Astrocyte of the cerebellum (primary cell): ENCODE data around the gene CFAP97D2.

Experiments used
- DNase-seq: peaks from one replicate; pipeline ENCODE4 v3.0.0-alpha.2; 2011; ENCODE audit warnings: low read depth
- H3K4me3 ChIP-seq: 2 replicates; pipeline ENCODE4 v1.5.1; 2011; ENCODE audit warnings: mild to moderate bottlenecking, low read depth, low read length, moderate library complexity
- in situ Hi-C: cut with HindIII; loops from 2 replicates; pipeline ENCODE4 v1.10.0; 2017; ENCODE audit warnings: low sequenced_read_pairs
- TF ChIP-seq, protein P1 (sequence below): IDR thresholded peaks from 2 replicates; pipeline ENCODE4 v1.5.1; 2012; ENCODE audit warnings: low read length, low read depth, moderate library complexity, mild to moderate bottlenecking; ENCODE audit errors: missing control alignments

Gene CFAP97D2

DNA sequence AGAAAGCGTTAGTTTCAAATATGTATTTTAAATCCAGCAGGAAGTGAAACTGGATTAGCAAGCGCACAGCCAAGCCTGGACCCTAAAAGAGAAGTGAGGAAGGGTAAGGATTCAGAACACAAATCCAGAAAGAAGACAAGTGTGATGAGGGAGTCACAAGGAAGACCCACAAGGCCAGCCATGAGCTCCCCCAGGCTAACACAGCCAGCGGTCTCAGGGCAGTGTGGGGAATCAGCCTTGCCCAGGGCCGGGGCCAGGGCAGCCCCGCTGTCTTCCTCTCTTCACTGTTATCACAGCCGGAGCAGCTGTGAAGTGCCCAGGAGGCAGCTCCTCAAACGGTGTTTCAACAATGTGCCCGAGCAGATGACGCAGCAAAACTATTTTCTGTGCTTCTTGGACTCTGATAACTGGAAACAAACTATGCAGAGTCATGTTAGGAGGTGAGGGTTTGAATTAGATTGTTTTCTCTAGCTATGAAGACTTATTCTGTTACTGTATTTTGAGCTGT, 43.5 kb downstream of the CFAP97D2 start:
- DNase-seq: no peak
- TF ChIP-seq, protein P1, sequence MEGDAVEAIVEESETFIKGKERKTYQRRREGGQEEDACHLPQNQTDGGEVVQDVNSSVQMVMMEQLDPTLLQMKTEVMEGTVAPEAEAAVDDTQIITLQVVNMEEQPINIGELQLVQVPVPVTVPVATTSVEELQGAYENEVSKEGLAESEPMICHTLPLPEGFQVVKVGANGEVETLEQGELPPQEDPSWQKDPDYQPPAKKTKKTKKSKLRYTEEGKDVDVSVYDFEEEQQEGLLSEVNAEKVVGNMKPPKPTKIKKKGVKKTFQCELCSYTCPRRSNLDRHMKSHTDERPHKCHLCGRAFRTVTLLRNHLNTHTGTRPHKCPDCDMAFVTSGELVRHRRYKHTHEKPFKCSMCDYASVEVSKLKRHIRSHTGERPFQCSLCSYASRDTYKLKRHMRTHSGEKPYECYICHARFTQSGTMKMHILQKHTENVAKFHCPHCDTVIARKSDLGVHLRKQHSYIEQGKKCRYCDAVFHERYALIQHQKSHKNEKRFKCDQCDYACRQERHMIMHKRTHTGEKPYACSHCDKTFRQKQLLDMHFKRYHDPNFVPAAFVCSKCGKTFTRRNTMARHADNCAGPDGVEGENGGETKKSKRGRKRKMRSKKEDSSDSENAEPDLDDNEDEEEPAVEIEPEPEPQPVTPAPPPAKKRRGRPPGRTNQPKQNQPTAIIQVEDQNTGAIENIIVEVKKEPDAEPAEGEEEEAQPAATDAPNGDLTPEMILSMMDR: no peak
- in situ Hi-C loops: no loop called here
- H3K4me3 ChIP-seq: no peak overlapping the region

DNA sequence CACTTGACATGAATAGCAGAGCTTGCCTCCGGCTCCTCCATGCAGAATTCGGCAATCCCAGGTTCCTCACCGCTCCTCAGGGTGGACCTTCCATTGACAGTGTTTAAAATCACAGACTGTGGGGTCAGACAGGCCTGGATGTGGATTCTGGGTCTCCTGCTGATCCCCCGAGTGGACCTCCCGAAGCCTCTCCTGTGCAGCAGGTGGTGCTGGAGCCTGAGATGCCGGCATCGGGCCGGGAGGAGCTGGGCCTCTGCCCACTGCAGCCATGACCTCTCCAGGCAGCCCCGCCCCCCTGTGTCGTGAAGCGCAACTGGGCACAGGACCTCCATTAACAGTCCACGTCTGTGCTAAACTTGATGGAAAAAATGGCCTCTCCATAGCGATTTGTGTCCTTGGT, 45.1 kb downstream of the CFAP97D2 start:
- in situ Hi-C loops: no loop called here
- DNase-seq: no peak
- H3K4me3 ChIP-seq: no peak overlapping the region
- TF ChIP-seq, protein P1: no peak

DNA sequence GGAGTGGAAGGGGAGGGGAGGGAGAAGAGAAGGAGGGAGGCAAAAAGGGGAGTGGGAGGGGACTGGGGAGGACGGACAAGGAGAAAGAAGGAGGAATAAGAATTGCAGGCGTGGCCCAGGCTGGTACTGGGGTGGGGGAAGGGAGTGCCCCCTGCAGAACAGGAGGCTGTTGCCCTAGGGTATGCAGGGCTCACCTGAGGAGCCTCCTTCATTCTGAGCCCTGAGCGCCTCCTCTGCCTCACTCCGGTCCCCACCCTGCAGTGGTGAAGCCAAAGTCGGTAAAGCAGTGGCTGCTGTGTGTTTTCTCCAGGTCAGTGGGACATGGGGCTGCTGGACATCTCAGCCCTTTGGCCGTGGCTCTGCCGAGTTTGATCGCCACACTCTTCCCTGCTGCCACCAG, 46.6 kb downstream of the CFAP97D2 start:
- in situ Hi-C loops: no loop called here
- no peak for DNase-seq
- H3K4me3 ChIP-seq: no peak overlapping the region
- TF ChIP-seq, protein P1: no peak

DNA sequence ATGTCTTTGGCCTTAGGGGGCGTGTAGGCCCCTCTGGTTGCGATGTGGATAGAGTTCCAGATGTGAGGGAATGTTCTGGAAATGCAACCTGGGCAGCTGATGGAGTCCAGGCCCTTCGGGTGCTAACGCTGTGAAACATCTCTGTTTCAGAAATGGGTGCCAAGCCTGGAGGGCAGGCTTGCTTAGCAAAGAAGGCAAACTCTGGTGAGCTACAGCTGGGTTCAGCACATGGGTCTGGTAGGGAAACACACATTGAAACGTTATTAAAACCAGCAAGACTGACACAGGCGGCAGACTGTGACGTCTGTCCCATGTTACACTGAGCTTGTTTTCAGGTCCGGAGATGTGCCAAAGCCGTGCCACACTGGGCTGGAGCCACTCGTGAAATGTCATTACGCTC, 47.0 kb downstream of the CFAP97D2 start:
- no peak overlapping the region for H3K4me3 ChIP-seq
- DNase-seq: no peak
- TF ChIP-seq, protein P1: no peak
- in situ Hi-C loops: no loop called here

DNA sequence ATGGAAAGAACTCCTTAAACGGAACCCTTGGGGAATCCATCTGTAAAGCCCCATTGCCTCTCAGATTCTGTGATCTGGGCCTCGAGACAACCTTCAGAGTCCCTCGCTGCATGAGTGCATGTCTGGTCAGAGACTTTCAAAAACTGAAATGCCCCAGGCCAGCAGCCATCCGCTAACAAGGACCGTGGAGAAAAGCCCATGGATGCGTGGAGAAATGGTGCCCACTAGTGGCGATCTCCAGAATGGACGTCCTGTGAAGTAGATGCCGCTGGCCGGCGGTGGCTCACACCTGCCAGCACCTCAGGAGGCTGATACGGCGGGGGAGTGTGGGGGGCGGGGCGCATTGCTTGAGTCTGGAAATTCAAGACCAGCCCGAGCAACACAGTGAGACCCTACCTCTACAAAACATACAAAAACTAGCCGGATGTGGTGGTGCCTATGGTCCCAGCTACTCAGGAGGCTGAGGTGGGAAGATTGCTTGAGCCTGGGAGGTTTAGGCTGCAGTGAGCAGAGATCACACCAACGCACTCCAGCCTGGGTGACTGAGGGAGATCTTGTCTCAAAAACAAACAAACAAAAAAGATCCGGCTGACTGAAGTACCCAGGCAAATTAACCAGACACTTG, 47.8 kb downstream of the CFAP97D2 start:
- in situ Hi-C loops: no loop called here
- TF ChIP-seq, protein P1: peak; percentile 92

DNA sequence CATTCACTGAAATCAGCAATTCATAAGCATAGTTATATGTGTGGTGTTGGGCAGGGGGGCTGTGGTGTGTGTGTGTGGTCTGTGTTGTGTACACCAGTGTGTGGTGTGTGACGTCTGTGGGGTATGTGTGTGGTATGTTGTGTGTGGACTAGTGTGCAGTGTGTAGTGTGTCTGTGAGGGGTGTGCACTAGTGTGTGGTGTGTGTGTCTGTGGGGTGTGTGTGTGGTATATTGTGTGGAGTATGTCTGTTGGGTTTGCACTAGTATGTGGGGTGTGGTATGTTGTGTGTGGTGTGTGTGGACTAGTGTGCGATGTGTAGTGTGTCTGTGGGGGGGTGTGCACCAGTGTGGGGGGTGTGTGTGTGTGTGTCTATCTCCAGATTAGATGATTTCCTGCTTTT, 48.5 kb downstream of the CFAP97D2 start:
- in situ Hi-C loops: no loop called here
- DNase-seq: no peak
- H3K4me3 ChIP-seq: no peak overlapping the region
- TF ChIP-seq, protein P1: no peak

More for the DNA sequence above, 47.8 kb downstream of the CFAP97D2 start:
- peak; percentile 70 for DNase-seq
- H3K4me3 ChIP-seq: no peak overlapping the region
